Measurements from ENCODE around the gene NFE2L2. TPM values are rescaled to one million over a fixed set of nuclear protein-coding genes. Genes with fewer than 3 reads are reported as not detected.

Gene NFE2L2
- total and polyA plus RNA-seq, 9 of the 15 experiments (the other 6 are each of a cell fraction or from before 2014, with no cell fraction given) = 29.3 to 120 (median 59.3) TPM

- TF ChIP-seq PATZ1 (CRISPR knock-in tag; IDR thresholded peaks at IDR 0.05; ENCODE audit: borderline replicate concordance) (no peak; the same call in 1 of the 2 replicates), MCM3 (IDR thresholded peaks at IDR 0.05) (no peak), MBD1 (CRISPR knock-in tag; IDR thresholded peaks at IDR 0.05) (no peak), MNT (conservative IDR thresholded peaks at IDR 0.05) (peak in 1 of 2 experiments; percentile 79), ASH1L (IDR thresholded peaks at IDR 0.05; ENCODE audit: borderline replicate concordance, low read depth, partially characterized antibody) (no peak), FOXP1 (CRISPR knock-in tag; IDR thresholded peaks at IDR 0.05) (peak; percentile 86), ZNF507 (tag; conservative IDR thresholded peaks at IDR 0.05) (no peak), CEBPG (CRISPR knock-in tag; IDR thresholded peaks at IDR 0.05) (peak; percentile 97), CEBPG (tag; conservative IDR thresholded peaks at IDR 0.05 in 1 of 2, IDR thresholded peaks at IDR 0.05 in 1 of 2) (peak; percentile 95 to 97), SRSF3 (IDR thresholded peaks at IDR 0.05; ENCODE audit: insufficient read depth, low read length) (peak; percentile 98), CBX3 (IDR thresholded peaks at IDR 0.05; ENCODE audit: borderline replicate concordance in 1 of 2, low read length in 2 of 2) (peak in 1 of 2 experiments; percentile 31; a peak in 1 of 3 replicates), PURB (CRISPR knock-in tag; IDR thresholded peaks at IDR 0.05; ENCODE audit: low read depth) (no peak), ZNF347 (CRISPR knock-in tag; IDR thresholded peaks at IDR 0.05; ENCODE audit: low read depth) (no peak), ZKSCAN8 (CRISPR knock-in tag; IDR thresholded peaks at IDR 0.05) (peak; percentile 77; the same call in 1 of the 2 replicates), NRF1 (conservative IDR thresholded peaks at IDR 0.05 in 1 of 2, IDR thresholded peaks at IDR 0.05 in 1 of 2) (peak; percentile 40 to 56; a peak in 2 of 4 replicates), E2F8 (IDR thresholded peaks at IDR 0.05; ENCODE audit: low read depth, partially characterized antibody) (peak; percentile 52), CCNT2 (IDR thresholded peaks at IDR 0.05; ENCODE audit: borderline replicate concordance, extremely low read depth, insufficient read length, low read depth, low read length) (peak; percentile 99), NFIC (IDR thresholded peaks at IDR 0.05) (peak; percentile 70; the same call in 1 of the 2 replicates)
These were observed at the start of gene NFE2L2 (continued) for GRCh38 chr2:177264693-177265587.

Measured in K562 (cell line).